GM10266 (cell line): ENCODE measurements around the gene PCNX2.

Experiments used
- DNase-seq: peaks from one replicate; pipeline ENCODE4 v3.0.0; 2012; ENCODE audit errors: extremely low spot score
- TF ChIP-seq, protein P1 (sequence below): IDR thresholded peaks from 2 replicates; pipeline ENCODE4 v1.5.1; 2012; ENCODE audit warnings: mild to moderate bottlenecking, low read depth; ENCODE audit not compliant: control insufficient read depth, insufficient read depth; ENCODE audit errors: missing control alignments

PCNX2 gene

DNA sequence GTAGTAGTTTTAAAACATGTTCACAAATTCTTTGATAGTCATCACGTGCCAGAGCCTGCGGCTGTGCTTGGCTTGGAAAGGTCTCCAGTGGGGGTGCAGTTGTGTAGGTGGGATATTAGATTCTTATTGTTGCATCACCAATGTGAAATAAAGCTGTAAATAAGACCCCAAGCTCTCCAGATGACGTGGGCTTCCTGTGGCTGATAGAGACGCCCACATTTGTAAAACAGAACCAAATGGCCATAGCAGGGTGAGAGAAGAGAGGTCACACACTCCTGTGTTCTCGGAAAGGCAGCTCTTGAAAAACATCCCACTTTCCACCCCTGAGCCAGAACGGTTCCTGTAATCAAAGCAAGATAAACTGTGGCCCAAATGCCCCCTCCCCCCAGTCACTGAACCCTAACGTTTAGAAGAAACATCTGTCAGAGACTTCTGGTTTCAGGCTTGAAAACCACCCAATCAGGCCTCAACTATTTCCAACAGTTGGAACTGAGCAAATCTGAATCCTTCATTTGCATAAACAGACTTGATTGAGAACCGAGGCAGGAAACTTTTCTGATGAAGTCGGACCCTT lies 351.8 kb downstream of the PCNX2 start:
- TF ChIP-seq, protein P1, sequence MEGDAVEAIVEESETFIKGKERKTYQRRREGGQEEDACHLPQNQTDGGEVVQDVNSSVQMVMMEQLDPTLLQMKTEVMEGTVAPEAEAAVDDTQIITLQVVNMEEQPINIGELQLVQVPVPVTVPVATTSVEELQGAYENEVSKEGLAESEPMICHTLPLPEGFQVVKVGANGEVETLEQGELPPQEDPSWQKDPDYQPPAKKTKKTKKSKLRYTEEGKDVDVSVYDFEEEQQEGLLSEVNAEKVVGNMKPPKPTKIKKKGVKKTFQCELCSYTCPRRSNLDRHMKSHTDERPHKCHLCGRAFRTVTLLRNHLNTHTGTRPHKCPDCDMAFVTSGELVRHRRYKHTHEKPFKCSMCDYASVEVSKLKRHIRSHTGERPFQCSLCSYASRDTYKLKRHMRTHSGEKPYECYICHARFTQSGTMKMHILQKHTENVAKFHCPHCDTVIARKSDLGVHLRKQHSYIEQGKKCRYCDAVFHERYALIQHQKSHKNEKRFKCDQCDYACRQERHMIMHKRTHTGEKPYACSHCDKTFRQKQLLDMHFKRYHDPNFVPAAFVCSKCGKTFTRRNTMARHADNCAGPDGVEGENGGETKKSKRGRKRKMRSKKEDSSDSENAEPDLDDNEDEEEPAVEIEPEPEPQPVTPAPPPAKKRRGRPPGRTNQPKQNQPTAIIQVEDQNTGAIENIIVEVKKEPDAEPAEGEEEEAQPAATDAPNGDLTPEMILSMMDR: no peak
- DNase-seq: no peak

DNA sequence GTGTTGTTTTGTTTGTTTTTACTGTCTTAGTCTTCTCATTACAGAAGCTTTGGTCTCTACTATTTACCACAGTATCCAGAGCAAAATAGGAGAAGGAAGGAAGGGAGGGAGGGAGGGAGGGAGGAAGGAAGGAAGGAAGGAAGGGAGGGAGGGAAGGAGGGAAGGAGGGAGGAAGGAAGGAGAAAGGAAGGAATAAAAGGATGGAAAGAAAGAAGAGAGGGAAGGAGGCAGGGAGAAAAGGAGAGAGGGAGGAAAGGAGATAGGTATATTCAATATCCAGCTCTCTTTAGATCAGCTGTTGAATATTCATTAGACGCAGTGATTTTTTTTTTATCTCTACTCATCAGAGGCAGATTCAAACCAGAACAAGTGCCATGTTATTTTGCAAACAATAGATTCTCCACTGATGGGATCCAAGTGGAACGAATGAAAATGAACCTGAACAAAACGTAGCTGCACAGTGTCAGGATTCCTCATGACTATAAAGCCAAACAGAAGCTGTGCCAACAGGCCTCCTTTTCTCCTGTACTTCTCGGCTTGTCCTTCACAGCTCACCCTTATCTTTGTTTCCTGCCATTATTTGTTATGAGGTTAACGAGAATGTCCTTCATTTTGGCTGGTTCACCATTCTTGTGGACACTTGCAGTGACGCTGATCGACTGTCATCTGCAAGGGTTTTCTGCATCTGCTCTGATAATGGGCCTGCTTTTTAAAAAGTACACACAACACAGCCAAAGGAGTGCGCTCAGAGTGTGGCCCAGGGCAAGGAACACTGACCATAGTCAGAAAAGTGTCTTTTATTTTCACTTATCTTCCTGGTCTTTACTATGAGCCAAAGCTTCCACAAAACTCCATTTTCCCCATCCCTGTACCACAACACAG lies 352.9 kb downstream of the PCNX2 start:
- TF ChIP-seq, protein P1: no peak
- no peak for DNase-seq

DNA sequence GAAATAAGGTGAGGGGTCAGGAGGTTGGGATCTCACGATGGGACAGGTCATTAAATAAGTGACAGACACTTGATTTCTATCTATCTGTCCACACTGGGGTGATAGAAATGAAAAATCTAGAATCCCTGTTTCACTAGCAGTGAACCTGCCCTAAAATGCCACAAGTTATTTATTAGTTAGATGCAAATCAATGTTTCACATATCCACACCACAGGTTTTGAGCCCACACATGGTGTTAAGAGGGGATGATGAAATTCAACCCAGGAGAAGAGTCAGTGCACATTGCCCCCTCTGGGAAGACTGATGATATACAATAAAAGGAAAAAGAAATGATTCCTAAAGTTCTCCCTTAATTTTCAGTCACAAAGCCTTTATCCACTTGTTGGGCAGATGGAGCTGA lies 355.3 kb downstream of the PCNX2 start:
- no peak for DNase-seq
- TF ChIP-seq, protein P1: no peak

DNA sequence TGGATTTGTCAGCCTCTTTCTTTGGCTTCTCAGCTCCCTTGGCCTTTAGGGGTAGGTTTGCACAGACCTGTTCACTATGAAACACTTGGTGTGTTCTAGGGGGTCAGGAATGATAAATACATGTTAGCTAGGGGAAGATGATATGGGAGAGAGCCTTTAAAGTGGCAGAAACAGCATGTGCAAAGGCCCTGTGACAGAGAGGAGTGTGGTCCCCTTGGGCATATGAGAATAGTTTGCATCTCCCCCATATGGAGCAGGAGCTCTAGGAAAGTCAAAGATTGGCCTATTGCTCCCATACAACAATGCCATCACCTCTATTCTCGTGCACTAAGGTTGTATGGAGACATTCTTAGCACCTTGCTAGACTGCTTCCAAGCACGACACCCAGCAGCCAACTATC lies 355.8 kb downstream of the PCNX2 start:
- DNase-seq: no peak
- TF ChIP-seq, protein P1: no peak

DNA sequence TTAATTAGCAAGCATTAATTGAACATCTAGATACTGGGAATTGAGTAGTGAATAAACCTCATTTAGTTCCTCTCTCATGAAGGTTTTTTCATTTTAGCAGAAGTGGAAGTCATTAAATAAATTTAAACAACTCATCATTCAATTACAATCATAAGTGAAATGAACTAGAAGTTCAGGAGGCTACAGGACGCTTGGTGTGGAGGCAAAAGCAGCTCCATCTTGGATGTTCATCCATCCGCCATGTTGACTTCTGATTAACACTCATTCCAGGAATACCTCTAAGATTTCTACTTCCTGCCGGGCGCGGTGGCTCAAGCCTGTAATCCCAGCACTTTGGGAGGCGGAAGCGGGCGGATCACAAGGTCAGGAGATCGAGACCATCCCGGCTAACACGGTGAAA lies 356.6 kb downstream of the PCNX2 start:
- DNase-seq: no peak
- TF ChIP-seq, protein P1: no peak

DNA sequence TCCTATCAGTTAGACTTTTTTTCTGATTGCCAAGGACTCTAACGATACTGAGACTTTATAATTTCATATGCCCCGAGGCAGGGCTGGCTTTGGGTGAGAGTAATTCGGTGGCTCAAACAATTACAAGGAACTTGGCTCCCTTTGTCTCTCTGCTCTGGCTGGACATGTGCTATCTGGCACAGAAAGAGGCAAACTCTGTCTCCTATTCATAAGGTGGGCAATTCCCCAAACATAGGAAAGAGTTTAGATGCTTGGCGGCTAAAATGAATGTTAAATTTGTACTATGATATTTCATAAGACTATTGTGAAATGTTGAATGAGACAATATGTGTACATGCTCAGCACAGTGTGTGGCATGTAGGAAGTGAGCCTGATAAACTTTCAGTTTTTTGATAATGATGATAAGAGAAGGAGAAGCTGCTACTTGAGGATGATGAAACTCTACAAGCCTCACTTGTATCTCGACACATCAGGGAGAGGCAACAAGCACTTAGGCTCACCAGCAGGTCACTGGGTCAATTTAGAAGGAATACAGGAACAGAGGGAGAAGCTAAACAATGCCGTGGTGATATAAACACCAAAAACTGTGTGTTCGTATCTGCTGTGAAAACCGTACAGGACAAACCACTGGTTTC lies 357.7 kb downstream of the PCNX2 start:
- TF ChIP-seq, protein P1: no peak
- DNase-seq: no peak

DNA sequence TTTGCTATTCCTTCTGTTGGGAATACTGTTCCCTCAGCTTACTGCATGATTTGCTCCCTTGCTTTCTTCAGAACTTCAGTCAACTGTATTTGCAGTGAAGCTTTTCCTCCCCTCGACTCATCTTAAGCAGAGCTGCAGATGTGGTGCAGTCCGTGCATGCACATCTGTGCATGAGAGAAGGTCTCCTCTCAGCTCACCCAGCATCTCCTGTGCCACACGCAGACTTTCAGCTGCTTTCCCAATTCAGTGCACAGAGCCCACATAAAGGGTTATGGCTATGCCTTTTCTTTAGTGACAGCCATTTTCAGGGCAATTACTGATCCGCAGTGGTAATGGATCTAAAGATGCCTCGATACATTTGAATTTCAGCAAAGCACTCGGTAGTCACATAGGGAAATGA lies 358.6 kb downstream of the PCNX2 start:
- DNase-seq: no peak
- TF ChIP-seq, protein P1: no peak
